A673 (cell line): ENCODE measurements around the gene MEF2B. TPM values are rescaled to one million over a fixed set of nuclear protein-coding genes. Genes with fewer than 3 reads are reported as not detected.

Source experiments
- BruUV-seq: library from RNA; stranded (reverse); fragments of 400-500 nt; replicated peaks from 2 replicates; lab custom pipeline; 2021; lab: Mats Ljungman, UMichigan
- CTCF ChIA-PET: fragments of 300-600 bp; sonication (Branson Sonifier 250); formaldehyde crosslinking; loops from one replicate; lab custom pipeline; 2022; ENCODE audit warnings: antibody characterized with exemption; lab: Charles Lee
- POLR2A ChIA-PET: fragments of 300-600 bp; sonication (Branson Sonifier 250); formaldehyde crosslinking; loops from one replicate; lab custom pipeline; 2022; ENCODE audit warnings: antibody characterized with exemption; ENCODE audit not compliant: low non-redundant PET; lab: Charles Lee
- DNase-seq: peaks from one replicate; pipeline ENCODE4 v3.0.0-alpha.2; 2015; ENCODE audit warnings: low spot score
- H3K27ac ChIP-seq: fragments of 200-600 bp; sonication (generic); 2 replicates; pipeline ENCODE4 v1.5.1; 2016; ENCODE audit warnings: mixed run types, low read depth, mild to moderate bottlenecking, mixed read lengths, antibody characterized with exemption, low read length; ENCODE audit not compliant: poor library complexity, severe bottlenecking
- H3K27me3 ChIP-seq: fragments of 200-600 bp; sonication (generic); replicated peaks from 2 replicates; pipeline ENCODE4 v1.6.1; 2017; ENCODE audit warnings: mixed run types, low read depth, mild to moderate bottlenecking, mixed read lengths, antibody characterized with exemption, low read length; ENCODE audit not compliant: insufficient read depth, poor library complexity
- H3K36me3 ChIP-seq: fragments of 200-600 bp; sonication (generic); 2 replicates; pipeline ENCODE4 v1.6.1; 2016; ENCODE audit warnings: mixed run types, mild to moderate bottlenecking, mixed read lengths, antibody characterized with exemption, low read length; ENCODE audit not compliant: insufficient read depth, poor library complexity, severe bottlenecking
- H3K4me1 ChIP-seq: fragments of 200-600 bp; sonication (generic); 2 replicates; pipeline ENCODE4 v1.6.1; 2017; ENCODE audit warnings: mixed run types, mild to moderate bottlenecking, mixed read lengths, antibody characterized with exemption, low read length; ENCODE audit not compliant: insufficient read depth, poor library complexity, severe bottlenecking
- H3K4me3 ChIP-seq: fragments of 200-600 bp; sonication (generic); 2 replicates; pipeline ENCODE4 v1.5.1; 2016; ENCODE audit warnings: low read depth, mixed run types, mild to moderate bottlenecking, mixed read lengths, low read length; ENCODE audit not compliant: poor library complexity, severe bottlenecking
- H3K9me3 ChIP-seq: fragments of 200-600 bp; sonication (generic); 2 replicates; pipeline ENCODE4 v1.6.1; 2016; ENCODE audit warnings: mixed run types, low read depth, mild to moderate bottlenecking, mixed read lengths, antibody characterized with exemption, low read length; ENCODE audit not compliant: poor library complexity, severe bottlenecking
- CTCF ChIP-seq: fragments of 300-800, 200-600 bp; sonication (generic); conservative IDR thresholded peaks from 2 replicates; pipeline ENCODE4 v1.5.1; 2017; ENCODE audit warnings: low read depth, mild to moderate bottlenecking, antibody characterized with exemption, low read length, moderate library complexity, mixed read lengths
- EZH2 ChIP-seq: fragments of 200-600 bp; sonication (generic); IDR thresholded peaks from 2 replicates; pipeline ENCODE4 v1.6.1; 2017; ENCODE audit warnings: borderline replicate concordance, low read depth, mild to moderate bottlenecking, mixed read lengths, antibody characterized with exemption, low read length; ENCODE audit not compliant: poor library complexity, severe bottlenecking
- intact Hi-C: fragments of 100-400 bp; cut with micrococcal nuclease; formaldehyde crosslinking; loops from one replicate; pipeline ENCODE4 v1.10.0; 2022; ENCODE audit not compliant: unreplicated experiment
- total RNA-seq: library from RNA; stranded (reverse); gene quantifications from 2 replicates; pipeline ENCODE4 v1.2.3, GENCODE V29; 2021

The MEF2B gene
- total RNA-seq, 1 experiment from 2014 or later: 2.9 TPM

DNA sequence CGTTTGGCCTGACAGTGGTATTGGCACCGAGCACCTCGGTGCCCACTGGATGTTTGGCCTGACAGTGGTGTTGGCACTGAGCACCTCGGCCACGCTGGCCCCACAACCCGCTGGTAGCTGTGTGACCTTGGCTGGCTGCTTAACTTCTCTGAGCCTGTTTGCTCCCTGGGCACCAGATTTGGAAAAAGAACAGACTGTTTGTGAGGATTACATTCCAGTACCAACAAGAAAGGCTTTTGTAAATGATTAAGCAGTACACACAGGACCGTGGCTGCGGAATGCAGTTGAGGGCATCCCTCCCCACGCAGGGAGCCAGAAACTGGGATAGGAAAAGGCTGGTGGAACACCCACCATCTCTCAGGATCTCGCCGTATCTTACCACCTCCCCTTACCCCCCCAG is 74.4 kb downstream of the MEF2B start:
- ChIA-PET CTCF (no interaction called here), POLR2A (no interaction called here)
- intact Hi-C loops: no loop called here
- TF ChIP-seq EZH2: no peak
- TF ChIP-seq CTCF: no peak
- Histone ChIP-seq H3K9me3 (no peaks in the 10 kb centered on the region), H3K27me3 (no peaks in the 10 kb centered on the region), H3K27ac (no peak overlapping the region), H3K4me3 (no peak overlapping the region), H3K4me1 (no peaks in the 10 kb centered on the region), H3K36me3 (no peaks in the 10 kb centered on the region)
- no peak for DNase-seq
- no TSS peak for BruUV-seq

Other genes starting within 250 kb of the MEF2B start
- gene HOMER3, start 229.0 kb downstream of the MEF2B start, total RNA-seq: 23.9 and 31.0 TPM in 2 replicates
- 120 and 136 TPM in 2 replicates for gene SUGP2, start 136.7 kb downstream of the MEF2B start, total RNA-seq
- gene ARMC6, start 136.7 kb downstream of the MEF2B start, total RNA-seq: 59.5 and 62.7 TPM in 2 replicates
- gene SLC25A42, start 106.3 kb downstream of the MEF2B start, total RNA-seq: 3.5 and 4.5 TPM in 2 replicates
- gene TMEM161A, start 31.8 kb downstream of the MEF2B start, total RNA-seq: 34.4 and 42.8 TPM in 2 replicates
- gene BORCS8, start 21.9 kb upstream of the MEF2B start, total RNA-seq: 29.9 and 37.5 TPM in 2 replicates
- 96.3 and 109 TPM in 2 replicates for gene RFXANK, start 22.0 kb upstream of the MEF2B start, total RNA-seq
- gene NR2C2AP, start 33.2 kb upstream of the MEF2B start, total RNA-seq: 35.6 and 45.3 TPM in 2 replicates
- gene NCAN, start 41.7 kb upstream of the MEF2B start, total RNA-seq: not detected in 2 replicates
- gene TM6SF2, start 103.0 kb upstream of the MEF2B start, total RNA-seq: not detected in 2 replicates
- 73.8 and 86.1 TPM in 2 replicates for gene SUGP1, start 150.2 kb upstream of the MEF2B start, total RNA-seq
- gene MAU2, start 150.6 kb upstream of the MEF2B start, total RNA-seq: 66.7 and 72.6 TPM in 2 replicates
- 202 and 218 TPM in 2 replicates for gene GATAD2A, start 235.4 kb upstream of the MEF2B start, total RNA-seq